Measurements from ENCODE around the gene SAFB2. TPM values are rescaled to one million over a fixed set of nuclear protein-coding genes. Genes with fewer than 3 reads are reported as not detected.

The SAFB2 gene
- total RNA-seq, 1 experiment from 2014 or later: 86.9 TPM

- no peaks in the 10 kb centered on the region for H3K27me3 ChIP-seq (ENCODE audit: insufficient read depth, low read length)
- no peaks in the 10 kb centered on the region for H4K20me1 ChIP-seq (ENCODE audit: insufficient read depth)
- RAD21 ChIA-PET (ENCODE audit: low non-redundant PET in 1 of 2, low total read pairs in 2 of 2, uncharacterized antibody in 2 of 2, unreplicated experiment in 2 of 2): no interaction called here
- BruUV-seq (replicated peaks): no TSS peak
- intact Hi-C loops (cut with micrococcal nuclease): no loop called here
- no peak overlapping the region for H3K4me3 ChIP-seq (replicated peaks in 1 of 2; ENCODE audit: low read depth in 1 of 2, low read length in 2 of 2)
- TF ChIP-seq SP1 (IDR thresholded peaks at IDR 0.05; ENCODE audit: low read depth) (no peak), REST (IDR thresholded peaks at IDR 0.05; ENCODE audit: low read depth) (no peak), SIN3A (IDR thresholded peaks at IDR 0.05; ENCODE audit: low read depth) (no peak), EZH2phosphoT487 (IDR thresholded peaks at IDR 0.05; ENCODE audit: borderline replicate concordance) (no peak), FOSL1 (IDR thresholded peaks at IDR 0.05; ENCODE audit: low read depth) (no peak), JUND (IDR thresholded peaks at IDR 0.05) (no peak), CBX3 (IDR thresholded peaks at IDR 0.05; ENCODE audit: low read depth) (no peak), ELF1 (IDR thresholded peaks at IDR 0.05; ENCODE audit: borderline replicate concordance, low read depth) (no peak), POLR2AphosphoS5 (IDR thresholded peaks at IDR 0.05; ENCODE audit: low read depth, low read length) (no peak), ZFX (IDR thresholded peaks at IDR 0.05) (no peak), EZH2 (IDR thresholded peaks at IDR 0.05) (no peak), YY1 (IDR thresholded peaks at IDR 0.05; ENCODE audit: extremely low read depth, insufficient replicate concordance, low read depth, low read length) (no peak), ZBTB33 (IDR thresholded peaks at IDR 0.05; ENCODE audit: extremely low read depth, insufficient replicate concordance, low read length) (no peak), CEBPB (IDR thresholded peaks at IDR 0.05; ENCODE audit: low read depth) (no peak), RAD21 (IDR thresholded peaks at IDR 0.05; ENCODE audit: low read depth) (no peak), ZNF274 (IDR thresholded peaks at IDR 0.05; ENCODE audit: low read depth, low read length) (no peak)
- no peak for DNase-seq (ENCODE audit: low read depth, low spot score)
- peaks cover 85% of the 10 kb centered on the region for H3K79me2 ChIP-seq (ENCODE audit: insufficient read depth, low read length)
- CTCF ChIA-PET: no interaction called here
- peaks cover 0 to 1% of the 10 kb centered on the region in 2 experiments; a peak in 2 of 4 replicates for H3K4me1 ChIP-seq (ENCODE audit: control insufficient read depth in 1 of 2, insufficient read depth in 2 of 2, low read length in 2 of 2)
- no peak overlapping the region for H3K4me2 ChIP-seq (ENCODE audit: low read length)
- no peaks in the 10 kb centered on the region for H3K9me3 ChIP-seq (ENCODE audit: control insufficient read depth in 1 of 2, insufficient read depth in 1 of 2, low read depth in 1 of 2, low read length in 2 of 2)
- no peaks in the 10 kb centered on the region for H3K9me2 ChIP-seq (ENCODE audit: insufficient read depth)
- POLR2A ChIA-PET: no interaction called here
- no peak overlapping the region for H3K27ac ChIP-seq (ENCODE audit: low read depth, low read length)
- H2AFZ ChIP-seq (ENCODE audit: low read depth, low read length, poor library complexity, severe bottlenecking): no peak overlapping the region
- H3K9ac ChIP-seq (ENCODE audit: low read length): no peak overlapping the region
- ATAC-seq: no peak
- peaks cover 69 to 72% of the 10 kb centered on the region in 2 experiments for H3K36me3 ChIP-seq (ENCODE audit: control insufficient read depth in 1 of 2, insufficient read depth in 2 of 2, low read length in 2 of 2)
These were observed 6.7 kb downstream of the SAFB2 start for GRCh38 chr19:5615756-5616327.
